Esophagus muscularis mucosa (tissue), 4 donors: ENCODE data around the gene ASPN. TPM values are rescaled to one million over a fixed set of nuclear protein-coding genes. Genes with fewer than 3 reads are reported as not detected.

Experiments used
- DNase-seq: peaks from one replicate; pipeline ENCODE4 v3.0.0-alpha.2; 2017; ENCODE audit errors: extremely low spot score
- H3K27ac ChIP-seq, 4 donors: fragments of 200-600 bp; sonication (generic); replicated peaks in 1 of 4; 1 replicate in 3 of 4; 2 replicates in 1 of 4; pipeline ENCODE4 v1.5.1; 2016 to 2019; ENCODE audit warnings: mild to moderate bottlenecking in 1 of 4
- H3K27me3 ChIP-seq, 4 donors: fragments of 200-600 bp; sonication (generic); one replicate each; pipeline versions ENCODE4 v1.5.1 to v1.6.0; 2016 to 2019
- H3K36me3 ChIP-seq, 4 donors: fragments of 200-600 bp; sonication (generic); one replicate each; pipeline ENCODE4 v1.5.1; 2016 to 2019
- H3K4me1 ChIP-seq, 4 donors: fragments of 200-600 bp; sonication (generic); one replicate each; pipeline ENCODE4 v1.5.1; 2016 to 2019
- H3K4me3 ChIP-seq, 4 donors: fragments of 200-600 bp; sonication (generic); 1 replicate in 2 of 4; 2 replicates in 2 of 4; pipeline ENCODE4 v1.5.1; 2016 to 2019; ENCODE audit warnings: mild to moderate bottlenecking in 4 of 4, moderate library complexity in 1 of 4
- H3K9me3 ChIP-seq, 4 donors: fragments of 200-600 bp; sonication (generic); 1 replicate in 3 of 4; 2 replicates in 1 of 4; pipeline ENCODE4 v1.5.1; 2016 to 2019
- CTCF ChIP-seq, 3 experiments: fragments of 200-600 bp in 2 of 3; fragments of 450-650 bp in 1 of 3; sonication (generic) in 2 of 3; IDR thresholded peaks; one replicate each; pipeline ENCODE4 v1.5.1; 2017 to 2019; ENCODE audit warnings: antibody characterized with exemption in 3 of 3, mild to moderate bottlenecking in 2 of 3, moderate library complexity in 1 of 3
- EP300 ChIP-seq: sonication (generic); formaldehyde crosslinking; IDR thresholded peaks from one replicate; pipeline ENCODE4 v1.6.1; 2017; ENCODE audit warnings: antibody characterized with exemption
- POLR2A ChIP-seq: fragments of 450-650 bp; IDR thresholded peaks from one replicate; pipeline ENCODE4 v1.6.1; 2017; ENCODE audit warnings: antibody characterized with exemption, moderate library complexity, mild to moderate bottlenecking, low read depth
- POLR2AphosphoS5 ChIP-seq, 2 donors: sonication (generic); formaldehyde crosslinking; IDR thresholded peaks; one replicate each; pipeline ENCODE4 v1.6.1; 2017; ENCODE audit warnings: antibody characterized with exemption in 2 of 2
- WGBS: methylation state at CpG from one replicate; pipeline ENCODE4 v1.1.5; 2018; 5-methylcytosine and 5-hydroxymethylcytosine counted together
- intact Hi-C: fragments of 100-400 bp; cut with DNase I; formaldehyde crosslinking; loops from one replicate; pipeline ENCODE4 v1.15.1; 2023
- total RNA-seq, 4 donors: library from RNA; depleted of rRNA; stranded (reverse); fragments of >200 nt; gene quantifications; one replicate each; pipeline versions ENCODE4 v1.1.0 to v1.2.1, GENCODE V29; 2016

Gene ASPN
- total RNA-seq, 4 donors from 2014 or later, result 9.1 to 21.6 (median 14.5) TPM

- Histone ChIP-seq H3K27ac (peak overlapping the region in 3 of 4 donors; percentile 72 to 80 (median 75)), H3K4me3 (no peak overlapping the region), H3K4me1 (peaks cover 17 to 73% (median 62%) of the 10 kb centered on the region in 4 donors), H3K9me3 (no peaks in the 10 kb centered on the region), H3K27me3 (no peaks in the 10 kb centered on the region), H3K36me3 (no peaks in the 10 kb centered on the region)
- intact Hi-C loops, result loop anchor here (5.0 kb wide), 1 partner anchor 118 kb away; no protein-coding TSS in a partner anchor
- DNase-seq, result no peak
- 77% methylated on average over 2 of the region's 2 CpGs for WGBS
- no peak for TF ChIP-seq EP300
- TF ChIP-seq POLR2AphosphoS5 (IDR thresholded peaks at IDR 0.05), result no peak
- no peak for TF ChIP-seq CTCF (IDR thresholded peaks at IDR 0.05)
- TF ChIP-seq POLR2A, result no peak
Observed at GRCh38 chr9:92499701-92500100, 17.4 kb upstream of the ASPN start.

DNA sequence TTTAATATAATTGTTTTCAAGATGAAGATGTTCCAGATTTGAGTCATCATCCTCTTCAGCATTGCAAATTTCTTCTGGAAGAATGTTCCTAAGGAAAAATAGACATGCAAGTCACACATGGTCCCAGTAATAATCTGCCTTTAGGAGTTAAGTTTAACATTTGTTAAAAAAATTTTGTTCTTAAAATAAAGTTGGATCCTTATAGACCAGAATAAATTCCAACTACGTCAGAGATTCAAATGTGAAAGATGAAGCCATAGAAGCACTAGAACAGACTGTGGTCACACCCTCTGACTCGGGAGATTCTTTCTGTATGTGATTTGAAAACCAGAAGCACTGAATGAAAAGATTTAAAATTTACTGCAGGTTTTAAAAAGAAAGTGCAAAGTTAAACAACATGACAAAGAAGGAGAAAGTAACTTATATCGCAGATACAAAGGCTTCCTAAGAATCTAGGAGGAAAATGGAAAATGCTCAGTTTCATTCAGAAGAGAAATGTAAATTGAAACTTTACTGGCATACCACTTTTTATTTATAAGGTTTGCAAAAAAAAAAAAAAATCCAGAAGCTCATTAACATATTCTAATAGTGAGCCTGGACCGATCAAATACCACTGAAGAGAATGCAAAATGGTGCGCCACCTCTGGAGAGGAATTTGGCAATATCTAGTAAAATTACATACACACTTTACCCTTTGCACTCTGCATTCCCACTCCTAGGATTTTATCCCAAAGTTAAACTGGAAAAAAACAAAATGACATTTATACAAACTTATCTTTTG is 14.3 kb upstream of the ASPN start:
- no peak for DNase-seq
- whole genome bisulfite sequencing, result 79% methylated on average over 5 of the region's 5 CpGs
- H3K4me3 ChIP-seq, result no peak overlapping the region
- H3K27ac ChIP-seq, result no peak overlapping the region
- no peaks in the 10 kb centered on the region for H3K9me3 ChIP-seq
- no peaks in the 10 kb centered on the region for H3K27me3 ChIP-seq
- H3K36me3 ChIP-seq, result no peaks in the 10 kb centered on the region
- intact Hi-C loops, result no loop called here
- TF ChIP-seq POLR2A, result no peak
- no peak for TF ChIP-seq POLR2AphosphoS5 (IDR thresholded peaks at IDR 0.05)
- TF ChIP-seq EP300, result no peak
- no peak for TF ChIP-seq CTCF (IDR thresholded peaks at IDR 0.05)
- peaks cover 11 to 71% (median 62%) of the 10 kb centered on the region in 4 donors for H3K4me1 ChIP-seq

- intact Hi-C loops, result loop anchor here (5.0 kb wide), 1 partner anchor 127 kb away; no protein-coding TSS in a partner anchor
- TF ChIP-seq POLR2AphosphoS5 (IDR thresholded peaks at IDR 0.05) (no peak), EP300 (no peak), CTCF (IDR thresholded peaks at IDR 0.05) (no peak), POLR2A (no peak)
- DNase-seq, result no peak
- no peaks in the 10 kb centered on the region for H3K27me3 ChIP-seq
- WGBS, result 77% methylated on average over 2 of the region's 2 CpGs
- H3K36me3 ChIP-seq, result no peaks in the 10 kb centered on the region
- no peaks in the 10 kb centered on the region for H3K9me3 ChIP-seq
- no peak overlapping the region for H3K4me3 ChIP-seq
- peak overlapping the region in 2 of 4 donors; percentile 16 to 44 for H3K27ac ChIP-seq
- H3K4me1 ChIP-seq, result peaks cover 5 to 75% (median 58%) of the 10 kb centered on the region in 4 donors
Observed at GRCh38 chr9:92494856-92495255, 12.6 kb upstream of the ASPN start.

DNA sequence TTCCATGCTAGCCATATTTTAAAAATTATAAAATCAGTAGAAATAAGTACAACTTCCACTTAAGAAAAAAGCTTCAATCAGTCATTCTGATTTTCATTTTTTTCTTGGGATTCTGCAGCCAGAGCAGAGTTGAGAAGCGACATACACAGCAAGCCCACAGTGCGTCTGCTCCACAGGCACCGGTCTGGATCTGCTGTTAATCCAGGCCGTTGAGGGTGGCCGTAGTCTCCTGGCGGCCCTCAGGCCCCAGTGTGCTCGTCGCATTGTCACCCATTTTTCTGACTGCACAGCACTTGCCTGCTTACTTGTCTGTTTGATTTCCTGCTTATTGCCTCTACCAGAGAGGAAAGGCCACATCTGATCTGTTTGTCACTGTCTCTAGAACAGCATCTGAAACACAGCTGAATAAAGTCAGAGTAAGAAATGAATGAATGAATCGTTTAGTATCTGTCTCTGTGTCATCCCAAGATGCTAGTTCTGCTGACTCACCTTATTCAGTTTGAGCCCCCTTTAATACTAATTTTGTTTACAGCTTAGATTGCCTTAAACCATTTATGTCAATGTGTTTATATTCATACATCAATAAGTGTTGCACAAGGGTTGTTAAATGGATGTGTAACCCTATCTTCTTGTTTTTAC is 11.6 kb upstream of the ASPN start:
- peaks cover 5 to 77% (median 61%) of the 10 kb centered on the region in 4 donors for H3K4me1 ChIP-seq
- WGBS, result 91% methylated on average over 9 of the region's 9 CpGs
- intact Hi-C loops, result loop anchor here (5.0 kb wide), 1 partner anchor 128 kb away; no protein-coding TSS in a partner anchor
- H3K4me3 ChIP-seq, result no peak overlapping the region
- no peaks in the 10 kb centered on the region for H3K36me3 ChIP-seq
- H3K27me3 ChIP-seq, result no peaks in the 10 kb centered on the region
- H3K9me3 ChIP-seq, result no peaks in the 10 kb centered on the region
- TF ChIP-seq POLR2A, result no peak
- no peak for TF ChIP-seq POLR2AphosphoS5 (IDR thresholded peaks at IDR 0.05)
- TF ChIP-seq CTCF (IDR thresholded peaks at IDR 0.05), result no peak
- no peak for TF ChIP-seq EP300
- H3K27ac ChIP-seq, result peak overlapping the region in 1 of 4 donors; percentile 5
- no peak for DNase-seq
